ENCODE results near the gene RAB11FIP4.

DNA sequence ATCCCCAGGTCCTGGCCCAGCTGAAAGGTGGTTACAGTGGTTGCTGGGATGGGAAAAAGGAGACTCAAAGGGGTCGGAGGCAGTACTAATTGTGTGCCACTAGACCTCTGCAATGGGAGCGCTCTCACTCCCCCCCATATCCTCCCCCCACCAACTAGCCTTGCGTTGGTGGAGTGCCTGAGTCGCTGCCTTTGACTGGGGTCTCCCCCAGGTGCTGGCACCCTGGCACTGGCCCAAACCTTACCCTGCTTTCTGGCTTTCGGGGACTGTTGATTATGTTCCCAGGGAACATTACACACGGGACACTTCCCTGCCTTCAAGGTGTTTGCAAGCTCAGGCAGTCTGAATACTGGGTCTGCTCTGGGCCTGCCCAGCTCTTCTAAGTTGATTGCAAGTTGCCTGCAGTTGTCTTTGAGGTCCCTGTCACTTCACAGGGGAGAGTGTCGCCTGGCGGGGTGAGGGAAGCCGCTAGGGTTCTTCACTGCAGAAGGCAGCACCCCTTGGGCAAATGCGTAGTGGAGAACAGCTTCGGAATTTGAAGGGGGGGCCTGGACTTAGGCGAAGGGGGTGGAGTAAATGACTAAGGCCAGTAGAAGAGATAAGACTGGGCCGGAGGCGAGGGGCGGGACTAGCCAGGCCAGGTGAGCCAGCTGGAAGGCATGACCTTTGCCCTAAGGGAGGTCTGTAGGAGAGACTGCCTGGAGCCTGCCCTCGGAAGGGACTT lies 98.0 kb downstream of the RAB11FIP4 start:
- TF ChIP-seq POLR2A (IDR thresholded peaks at IDR 0.05; ENCODE audit: control extremely low read depth in 1 of 2, low read depth in 2 of 2, low read length in 2 of 2) (peak in 1 of 2 experiments; percentile 24; a peak in 1 of 3 replicates), RAD21 (IDR thresholded peaks at IDR 0.05 in 1 of 2, conservative IDR thresholded peaks at IDR 0.05 in 1 of 2; ENCODE audit: low read depth in 2 of 2, low read length in 2 of 2) (no peak; a peak in 1 of 4 replicates), EGR1 (IDR thresholded peaks at IDR 0.05; ENCODE audit: borderline replicate concordance, low read depth, low read length) (no peak), TAF1 (IDR thresholded peaks at IDR 0.05; ENCODE audit: low read depth, low read length) (0 out of 2 replicates have a peak, but pooled peaks have one; percentile 31), RBBP5 (IDR thresholded peaks at IDR 0.05; ENCODE audit: borderline replicate concordance, low read depth, low read length) (no peak), POLR2AphosphoS5 (IDR thresholded peaks at IDR 0.05; ENCODE audit: low read depth, low read length) (no peak)
- TF ChIP-seq, protein P1, sequence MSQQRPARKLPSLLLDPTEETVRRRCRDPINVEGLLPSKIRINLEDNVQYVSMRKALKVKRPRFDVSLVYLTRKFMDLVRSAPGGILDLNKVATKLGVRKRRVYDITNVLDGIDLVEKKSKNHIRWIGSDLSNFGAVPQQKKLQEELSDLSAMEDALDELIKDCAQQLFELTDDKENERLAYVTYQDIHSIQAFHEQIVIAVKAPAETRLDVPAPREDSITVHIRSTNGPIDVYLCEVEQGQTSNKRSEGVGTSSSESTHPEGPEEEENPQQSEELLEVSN (IDR thresholded peaks at IDR 0.05), result no peak
- TF ChIP-seq, protein P2, sequence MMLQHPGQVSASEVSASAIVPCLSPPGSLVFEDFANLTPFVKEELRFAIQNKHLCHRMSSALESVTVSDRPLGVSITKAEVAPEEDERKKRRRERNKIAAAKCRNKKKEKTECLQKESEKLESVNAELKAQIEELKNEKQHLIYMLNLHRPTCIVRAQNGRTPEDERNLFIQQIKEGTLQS (IDR thresholded peaks at IDR 0.05; ENCODE audit: insufficient read depth, low read depth, low read length), result no peak
- TF ChIP-seq, protein P3, sequence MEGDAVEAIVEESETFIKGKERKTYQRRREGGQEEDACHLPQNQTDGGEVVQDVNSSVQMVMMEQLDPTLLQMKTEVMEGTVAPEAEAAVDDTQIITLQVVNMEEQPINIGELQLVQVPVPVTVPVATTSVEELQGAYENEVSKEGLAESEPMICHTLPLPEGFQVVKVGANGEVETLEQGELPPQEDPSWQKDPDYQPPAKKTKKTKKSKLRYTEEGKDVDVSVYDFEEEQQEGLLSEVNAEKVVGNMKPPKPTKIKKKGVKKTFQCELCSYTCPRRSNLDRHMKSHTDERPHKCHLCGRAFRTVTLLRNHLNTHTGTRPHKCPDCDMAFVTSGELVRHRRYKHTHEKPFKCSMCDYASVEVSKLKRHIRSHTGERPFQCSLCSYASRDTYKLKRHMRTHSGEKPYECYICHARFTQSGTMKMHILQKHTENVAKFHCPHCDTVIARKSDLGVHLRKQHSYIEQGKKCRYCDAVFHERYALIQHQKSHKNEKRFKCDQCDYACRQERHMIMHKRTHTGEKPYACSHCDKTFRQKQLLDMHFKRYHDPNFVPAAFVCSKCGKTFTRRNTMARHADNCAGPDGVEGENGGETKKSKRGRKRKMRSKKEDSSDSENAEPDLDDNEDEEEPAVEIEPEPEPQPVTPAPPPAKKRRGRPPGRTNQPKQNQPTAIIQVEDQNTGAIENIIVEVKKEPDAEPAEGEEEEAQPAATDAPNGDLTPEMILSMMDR (IDR thresholded peaks at IDR 0.05; ENCODE audit: control extremely low read depth in 1 of 3, insufficient read depth in 1 of 3, low read depth in 1 of 3, low read length in 3 of 3), result no peak
